ENCODE data around the gene ATP2C2. TPM values are rescaled to one million over a fixed set of nuclear protein-coding genes. Genes with fewer than 3 reads are reported as not detected.

The ATP2C2 gene
- total and polyA plus RNA-seq, 7 donors = 2.5 to 60.7 (median 7.2) TPM; not detected in 2

DNA sequence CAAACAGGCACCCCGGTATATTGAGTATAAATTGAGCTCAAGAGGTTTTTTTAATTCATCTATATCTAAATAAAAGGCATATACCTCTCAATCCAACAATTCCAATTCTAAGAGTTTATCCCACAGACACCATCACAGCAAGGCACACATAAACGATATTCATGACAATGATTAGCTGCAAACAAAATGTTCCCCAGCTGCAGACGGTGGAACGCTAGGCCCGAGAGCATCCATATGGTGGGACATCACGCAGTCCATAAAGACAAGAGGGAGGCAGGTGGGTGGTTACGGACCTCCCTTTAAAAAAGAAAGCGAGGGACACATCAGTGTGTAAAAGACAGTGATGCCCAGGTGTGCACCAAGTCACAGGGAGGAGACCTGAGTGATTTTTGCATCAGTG, 108.1 kb downstream of the ATP2C2 start:
- peaks cover 0 to 21% (median 6%) of the 10 kb centered on the region in 4 donors for H3K36me3 ChIP-seq
- WGBS, 2 donors = 94 to 95% methylated on average over 8 of the region's 8 CpGs
- DNase-seq = no peak
- no peak overlapping the region for H3K27ac ChIP-seq
- no peaks in the 10 kb centered on the region for H3K27me3 ChIP-seq
- TF ChIP-seq EP300 (IDR thresholded peaks at IDR 0.05) = no peak
- no peak for TF ChIP-seq POLR2AphosphoS5 (IDR thresholded peaks at IDR 0.05)
- no peak for TF ChIP-seq CTCF (IDR thresholded peaks at IDR 0.05)
- no peak overlapping the region for H3K4me3 ChIP-seq
- H3K4me1 ChIP-seq = peaks cover 0 to 11% (median 5%) of the 10 kb centered on the region in 4 donors
- H3K9me3 ChIP-seq = no peaks in the 10 kb centered on the region
- intact Hi-C loops (cut with DNase I) = no loop called here

GRCh38 chr16:84477661-84478060, 109.3 kb downstream of the ATP2C2 start:
- DNase-seq = no peak
- H3K9me3 ChIP-seq = no peaks in the 10 kb centered on the region
- no peak for TF ChIP-seq CTCF (IDR thresholded peaks at IDR 0.05)
- TF ChIP-seq POLR2A (IDR thresholded peaks at IDR 0.05) = no peak
- TF ChIP-seq EP300 (IDR thresholded peaks at IDR 0.05) = no peak
- no peak for TF ChIP-seq POLR2AphosphoS5 (IDR thresholded peaks at IDR 0.05)
- H3K4me1 ChIP-seq = peaks cover 0 to 11% (median 5%) of the 10 kb centered on the region in 4 donors
- intact Hi-C loops (cut with DNase I) = no loop called here
- 75 to 88% methylated on average over 7 of the region's 7 CpGs for WGBS, 2 donors
- H3K4me3 ChIP-seq = no peak overlapping the region
- H3K36me3 ChIP-seq = peaks cover 0 to 28% (median 12%) of the 10 kb centered on the region in 4 donors
- H3K27ac ChIP-seq = peak overlapping the region in 1 of 4 donors; percentile 11
- no peaks in the 10 kb centered on the region for H3K27me3 ChIP-seq

- H3K36me3 ChIP-seq = peaks cover 0 to 35% (median 14%) of the 10 kb centered on the region in 4 donors
- intact Hi-C loops (cut with DNase I) = no loop called here
- H3K4me1 ChIP-seq = peaks cover 0 to 11% (median 5%) of the 10 kb centered on the region in 4 donors
- TF ChIP-seq EP300 (IDR thresholded peaks at IDR 0.05) (no peak), CTCF (IDR thresholded peaks at IDR 0.05) (no peak), POLR2AphosphoS5 (IDR thresholded peaks at IDR 0.05) (no peak), POLR2A (IDR thresholded peaks at IDR 0.05) (no peak)
- H3K27ac ChIP-seq = peak overlapping the region in 2 of 4 donors; percentile 16 to 35
- DNase-seq = no peak
- no peaks in the 10 kb centered on the region for H3K9me3 ChIP-seq
- no peaks in the 10 kb centered on the region for H3K27me3 ChIP-seq
- 90 to 93% methylated on average over 13 of the region's 13 CpGs for WGBS, 2 donors
- H3K4me3 ChIP-seq = no peak overlapping the region
Measured at GRCh38 chr16:84478172-84478947, 110.0 kb downstream of the ATP2C2 start.

GRCh38 chr16:84479716-84480450, 111.5 kb downstream of the ATP2C2 start:
- 92 to 97% methylated on average over 16 of the region's 16 CpGs for WGBS, 2 donors
- intact Hi-C loops (cut with DNase I) = loop anchor here (10.0 kb wide), 3 partner anchors 295 to 525 kb away; partner anchors contain the start of genes OSGIN1 and TAF1C
- Histone ChIP-seq H3K9me3 (no peaks in the 10 kb centered on the region), H3K4me1 (peaks cover 0 to 11% (median 6%) of the 10 kb centered on the region in 4 donors), H3K4me3 (no peak overlapping the region), H3K27ac (no peak overlapping the region), H3K36me3 (peaks cover 0 to 37% (median 15%) of the 10 kb centered on the region in 4 donors), H3K27me3 (no peaks in the 10 kb centered on the region)
- DNase-seq = no peak
- TF ChIP-seq POLR2A (IDR thresholded peaks at IDR 0.05) (no peak), EP300 (IDR thresholded peaks at IDR 0.05) (no peak), POLR2AphosphoS5 (IDR thresholded peaks at IDR 0.05) (no peak), CTCF (IDR thresholded peaks at IDR 0.05) (no peak)
